ENCODE data around the gene JUNB. TPM values are rescaled to one million over a fixed set of nuclear protein-coding genes. Genes with fewer than 3 reads are reported as not detected.

The JUNB gene
- total and polyA plus RNA-seq, 2 of the 13 experiments (the other 11 are each of a cell fraction or from before 2014, with no cell fraction given), result 7.7 to 8.2 TPM

DNA sequence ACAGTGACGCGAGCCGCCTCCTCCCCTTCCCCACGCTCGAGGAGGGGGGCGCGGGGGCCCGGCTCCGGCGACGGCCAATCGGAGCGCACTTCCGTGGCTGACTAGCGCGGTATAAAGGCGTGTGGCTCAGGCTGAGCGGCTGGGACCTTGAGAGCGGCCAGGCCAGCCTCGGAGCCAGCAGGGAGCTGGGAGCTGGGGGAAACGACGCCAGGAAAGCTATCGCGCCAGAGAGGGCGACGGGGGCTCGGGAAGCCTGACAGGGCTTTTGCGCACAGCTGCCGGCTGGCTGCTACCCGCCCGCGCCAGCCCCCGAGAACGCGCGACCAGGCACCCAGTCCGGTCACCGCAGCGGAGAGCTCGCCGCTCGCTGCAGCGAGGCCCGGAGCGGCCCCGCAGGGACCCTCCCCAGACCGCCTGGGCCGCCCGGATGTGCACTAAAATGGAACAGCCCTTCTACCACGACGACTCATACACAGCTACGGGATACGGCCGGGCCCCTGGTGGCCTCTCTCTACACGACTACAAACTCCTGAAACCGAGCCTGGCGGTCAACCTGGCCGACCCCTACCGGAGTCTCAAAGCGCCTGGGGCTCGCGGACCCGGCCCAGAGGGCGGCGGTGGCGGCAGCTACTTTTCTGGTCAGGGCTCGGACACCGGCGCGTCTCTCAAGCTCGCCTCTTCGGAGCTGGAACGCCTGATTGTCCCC lies at the start of gene JUNB (continued):
- TF ChIP-seq, protein P1, sequence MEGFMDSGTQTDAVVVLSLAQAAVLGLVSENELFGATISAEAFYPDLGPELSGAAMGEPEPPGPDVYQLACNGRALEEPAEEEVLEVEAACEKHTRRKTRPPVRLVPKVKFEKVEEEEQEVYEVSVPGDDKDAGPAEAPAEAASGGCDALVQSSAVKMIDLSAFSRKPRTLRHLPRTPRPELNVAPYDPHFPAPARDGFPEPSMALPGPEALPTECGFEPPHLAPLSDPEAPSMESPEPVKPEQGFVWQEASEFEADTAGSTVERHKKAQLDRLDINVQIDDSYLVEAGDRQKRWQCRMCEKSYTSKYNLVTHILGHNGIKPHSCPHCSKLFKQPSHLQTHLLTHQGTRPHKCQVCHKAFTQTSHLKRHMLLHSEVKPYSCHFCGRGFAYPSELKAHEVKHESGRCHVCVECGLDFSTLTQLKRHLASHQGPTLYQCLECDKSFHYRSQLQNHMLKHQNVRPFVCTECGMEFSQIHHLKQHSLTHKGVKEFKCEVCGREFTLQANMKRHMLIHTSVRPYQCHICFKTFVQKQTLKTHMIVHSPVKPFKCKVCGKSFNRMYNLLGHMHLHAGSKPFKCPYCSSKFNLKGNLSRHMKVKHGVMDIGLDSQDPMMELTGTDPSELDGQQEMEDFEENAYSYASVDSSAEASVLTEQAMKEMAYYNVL (CRISPR knock-in tag; IDR thresholded peaks at IDR 0.05; ENCODE audit: borderline replicate concordance), result no peak; the same call in 1 of the 2 replicates
- peak; percentile 80 for TF ChIP-seq ZNF138 (CRISPR knock-in tag; IDR thresholded peaks at IDR 0.05; ENCODE audit: low read depth)
- TF ChIP-seq NCOA2 (CRISPR knock-in tag; IDR thresholded peaks at IDR 0.05), result peak; percentile 85
- TF ChIP-seq EZH2 (conservative IDR thresholded peaks at IDR 0.05; ENCODE audit: low read depth, low read length), result no peak
- TF ChIP-seq U2AF2 (IDR thresholded peaks at IDR 0.05; ENCODE audit: low read depth, low read length), result no peak
- 0 out of 2 replicates have a peak, but pooled peaks have one; percentile 55 for TF ChIP-seq ZZZ3 (CRISPR knock-in tag; IDR thresholded peaks at IDR 0.05; ENCODE audit: borderline replicate concordance)
- TF ChIP-seq RORA (CRISPR knock-in tag; IDR thresholded peaks at IDR 0.05), result no peak
- TF ChIP-seq NFE2L2 (IDR thresholded peaks at IDR 0.05; ENCODE audit: low read length), result no peak
- peak; percentile 65; the same call in 1 of the 2 replicates for TF ChIP-seq ZNF430 (CRISPR knock-in tag; IDR thresholded peaks at IDR 0.05)
- TF ChIP-seq ZNF280D (CRISPR knock-in tag; IDR thresholded peaks at IDR 0.05), result no peak
- 0 out of 2 replicates have a peak, but pooled peaks have one; percentile 28 for TF ChIP-seq KDM5A (IDR thresholded peaks at IDR 0.05; ENCODE audit: borderline replicate concordance, low read length)
- TF ChIP-seq RFX1 (IDR thresholded peaks at IDR 0.05), result no peak
- peak; percentile 79; the same call in 1 of the 2 replicates for TF ChIP-seq ZNF329 (CRISPR knock-in tag; IDR thresholded peaks at IDR 0.05; ENCODE audit: low read depth)
- peak; percentile 15; the same call in 1 of the 2 replicates for TF ChIP-seq KLF12 (CRISPR knock-in tag; IDR thresholded peaks at IDR 0.05; ENCODE audit: borderline replicate concordance)
- TF ChIP-seq, protein P2, sequence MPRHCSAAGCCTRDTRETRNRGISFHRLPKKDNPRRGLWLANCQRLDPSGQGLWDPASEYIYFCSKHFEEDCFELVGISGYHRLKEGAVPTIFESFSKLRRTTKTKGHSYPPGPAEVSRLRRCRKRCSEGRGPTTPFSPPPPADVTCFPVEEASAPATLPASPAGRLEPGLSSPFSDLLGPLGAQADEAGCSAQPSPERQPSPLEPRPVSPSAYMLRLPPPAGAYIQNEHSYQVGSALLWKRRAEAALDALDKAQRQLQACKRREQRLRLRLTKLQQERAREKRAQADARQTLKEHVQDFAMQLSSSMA (CRISPR knock-in tag; IDR thresholded peaks at IDR 0.05), result 0 out of 2 replicates have a peak, but pooled peaks have one; percentile 61
- peak; percentile 44; the same call in 1 of the 2 replicates for TF ChIP-seq HMG20B (CRISPR knock-in tag; conservative IDR thresholded peaks at IDR 0.05)
- peak; percentile 85 for TF ChIP-seq MLX (CRISPR knock-in tag; IDR thresholded peaks at IDR 0.05)
- TF ChIP-seq ATF6 (CRISPR knock-in tag; conservative IDR thresholded peaks at IDR 0.05), result no peak
- no peak for TF ChIP-seq RARG (CRISPR knock-in tag; IDR thresholded peaks at IDR 0.05; ENCODE audit: low read depth)
- TF ChIP-seq HNRNPL (IDR thresholded peaks at IDR 0.05; ENCODE audit: low read depth, low read length), result 0 out of 2 replicates have a peak, but pooled peaks have one; percentile 36
- TF ChIP-seq PPARG (CRISPR knock-in tag; conservative IDR thresholded peaks at IDR 0.05), result peak; percentile 72
- TF ChIP-seq ZNF605 (CRISPR knock-in tag; IDR thresholded peaks at IDR 0.05), result peak; percentile 58

Data from HepG2 (cell line).